Stimulated activated CD8-positive, alpha-beta memory T cell treated with anti-CD3 and anti-CD28 coated beads, Interleukin-15, amount 100 ng/mL, for 1 hour (primary cell): ENCODE measurements around the gene TBC1D8.

Experiments
- DNase-seq: peaks from one replicate; pipeline ENCODE4 v3.0.0-alpha.2; 2020; ENCODE audit warnings: low read depth

The TBC1D8 gene

DNA sequence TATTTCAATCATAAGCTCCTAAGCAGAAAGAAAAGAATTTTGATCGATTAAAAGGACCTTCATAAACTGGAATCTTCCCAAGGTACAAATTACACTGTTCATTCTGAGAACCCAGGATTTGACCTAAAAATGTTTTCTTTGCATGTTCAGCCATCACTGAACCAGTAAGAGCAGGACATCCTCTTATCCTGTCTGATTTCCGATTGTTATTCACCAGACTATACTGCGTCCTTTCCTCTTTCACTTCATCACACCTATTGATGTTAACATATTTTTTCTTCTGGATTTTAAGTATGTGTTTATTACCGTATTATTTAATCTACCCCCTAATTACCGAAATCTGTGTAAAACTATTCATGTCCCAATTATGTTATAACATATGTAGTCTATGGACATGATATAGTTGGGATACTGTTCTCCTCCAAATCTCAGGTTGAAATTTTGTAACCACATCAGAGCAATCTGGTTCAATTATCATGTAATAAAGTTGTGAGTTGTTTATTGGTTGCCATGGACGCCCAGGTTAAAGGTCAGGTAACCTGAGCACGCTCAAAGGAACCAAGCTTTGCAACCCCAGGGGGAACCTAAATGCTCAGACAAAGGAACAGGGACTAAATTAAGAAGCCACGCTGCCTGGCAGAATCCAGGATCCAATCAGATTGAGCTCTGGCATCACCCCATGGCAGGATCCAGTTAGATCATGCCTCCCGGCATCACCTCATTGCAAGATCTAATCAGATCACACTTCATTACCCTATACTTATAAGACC lies 11.6 kb upstream of the TBC1D8 start:
- no peak for DNase-seq

DNA sequence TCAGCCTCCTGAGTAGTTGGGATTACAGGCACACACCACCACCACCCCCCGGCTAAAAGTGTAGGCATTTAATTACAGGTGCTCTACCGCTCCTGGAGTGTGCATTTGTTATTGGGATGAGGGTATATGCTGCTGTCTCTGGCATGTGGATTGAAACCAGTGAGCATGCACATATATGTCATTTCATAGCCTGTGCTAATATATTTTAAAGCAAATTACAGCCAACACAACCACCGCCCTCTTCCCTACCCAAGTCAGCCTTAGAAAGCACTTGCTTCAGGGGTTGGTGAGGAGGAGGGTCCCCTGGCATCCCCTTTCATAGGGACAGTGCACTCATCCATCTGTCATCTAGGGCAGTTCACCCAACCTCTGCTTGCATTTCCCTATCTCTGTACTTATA lies 10.5 kb upstream of the TBC1D8 start:
- DNase-seq, result no peak

DNA sequence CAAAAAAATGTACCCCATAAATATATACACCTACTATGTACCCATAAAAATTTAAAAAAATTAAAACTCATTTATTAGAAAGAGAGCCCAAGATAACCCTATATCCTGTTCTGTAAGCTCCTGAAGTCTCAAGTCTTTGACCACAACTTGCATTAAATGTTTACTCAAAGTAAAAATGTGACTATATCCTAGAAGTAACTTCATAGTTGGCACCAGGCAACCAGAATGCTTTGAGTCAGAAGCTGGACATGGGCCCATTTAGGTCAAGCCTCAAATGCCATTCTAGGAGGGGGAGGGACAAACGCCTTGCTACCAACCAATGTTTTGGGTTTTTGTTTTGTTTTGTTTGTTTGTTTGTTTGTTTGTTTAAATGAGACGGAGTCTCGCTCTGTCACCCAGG lies 9.3 kb upstream of the TBC1D8 start:
- DNase-seq, result no peak

DNA sequence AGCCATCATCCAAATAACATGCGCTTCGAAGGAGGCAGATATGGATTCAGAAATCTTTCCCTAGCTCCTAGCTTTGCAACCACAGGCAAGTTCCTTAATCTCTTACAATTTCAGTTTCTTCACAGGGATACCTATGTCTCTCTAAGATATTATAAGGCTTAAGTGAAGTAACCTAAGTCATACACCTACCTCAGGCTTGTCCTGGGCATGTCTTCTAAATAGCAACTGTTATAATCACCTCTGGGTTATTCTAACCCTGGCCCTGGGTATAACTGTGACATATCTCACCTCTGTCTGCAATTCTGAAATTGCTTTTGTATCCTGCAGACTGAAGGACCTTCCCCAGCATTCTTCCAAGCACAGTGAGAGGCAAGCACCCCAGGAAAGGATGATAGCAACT lies 8.3 kb upstream of the TBC1D8 start:
- DNase-seq, result no peak

DNA sequence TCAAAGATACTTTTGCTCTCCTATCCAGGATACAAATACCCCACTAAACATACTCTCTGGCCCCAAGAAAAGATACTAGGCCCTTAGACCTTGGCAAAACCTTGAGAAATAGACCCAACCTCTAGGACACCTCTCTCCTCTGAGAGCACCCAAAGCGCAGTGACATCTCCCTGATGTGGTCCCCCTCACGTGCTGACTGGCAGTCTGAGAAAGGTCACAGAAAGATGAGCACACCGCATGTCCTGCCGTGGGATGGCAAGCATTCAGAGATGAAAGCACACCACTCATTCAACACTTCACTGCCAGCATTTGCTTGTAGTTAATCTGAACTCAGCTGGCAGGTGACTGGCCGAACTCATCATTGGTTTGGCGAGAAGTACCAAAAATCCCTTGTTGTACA lies 6.1 kb upstream of the TBC1D8 start:
- no peak for DNase-seq

DNA sequence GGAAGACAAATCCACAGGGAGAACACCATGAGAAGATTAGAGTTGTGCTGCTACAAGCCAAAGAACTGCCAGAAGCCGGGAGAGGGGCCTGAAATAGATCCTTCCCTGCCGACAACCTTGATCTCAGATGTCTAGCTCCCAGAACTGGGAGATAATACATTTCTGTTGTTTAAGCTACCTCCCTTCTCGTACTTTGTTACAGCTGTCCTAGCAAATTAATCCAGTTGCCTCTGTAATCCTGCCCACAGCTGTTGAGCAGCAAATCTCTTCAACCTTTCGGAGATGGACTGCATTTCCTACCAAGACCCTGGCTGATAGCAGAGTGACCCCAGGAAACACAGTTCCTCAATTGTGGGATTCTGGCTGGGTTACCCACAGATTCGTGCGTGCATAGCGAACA lies 2.6 kb upstream of the TBC1D8 start:
- DNase-seq, result no peak

DNA sequence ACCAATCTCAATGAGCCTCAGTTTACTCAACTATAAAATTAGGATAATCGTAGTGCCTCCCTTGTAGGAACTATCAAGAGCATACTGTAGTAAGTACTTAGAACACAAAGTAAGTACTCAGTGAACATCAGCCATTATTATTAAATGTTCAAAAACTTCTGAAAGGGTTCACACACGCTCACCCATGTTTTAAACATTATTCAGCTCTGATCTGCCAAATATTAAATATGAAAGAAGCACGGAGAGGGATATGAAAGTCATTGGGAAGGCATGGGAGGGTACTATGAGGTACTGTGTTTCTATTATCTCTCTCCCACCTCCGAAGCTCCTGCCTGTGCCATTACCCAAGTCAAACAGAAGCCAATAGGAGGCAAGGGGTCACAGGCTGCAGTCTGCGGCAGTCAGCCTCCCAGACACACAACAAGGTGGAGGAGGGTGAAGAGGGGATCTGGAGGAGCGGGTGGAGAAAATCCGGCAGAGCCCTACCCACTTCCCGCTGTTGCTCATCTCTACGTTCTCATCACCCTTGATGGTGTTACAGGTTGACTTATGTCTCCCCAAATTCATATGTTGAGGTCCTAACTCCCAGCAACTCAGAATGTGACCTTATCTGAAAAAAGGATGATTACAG lies 2.0 kb upstream of the TBC1D8 start:
- DNase-seq, result no peak

GRCh38 chr2:101152272-101153076 lies 1.3 kb upstream of the TBC1D8 start:
- DNase-seq, result no peak

DNA sequence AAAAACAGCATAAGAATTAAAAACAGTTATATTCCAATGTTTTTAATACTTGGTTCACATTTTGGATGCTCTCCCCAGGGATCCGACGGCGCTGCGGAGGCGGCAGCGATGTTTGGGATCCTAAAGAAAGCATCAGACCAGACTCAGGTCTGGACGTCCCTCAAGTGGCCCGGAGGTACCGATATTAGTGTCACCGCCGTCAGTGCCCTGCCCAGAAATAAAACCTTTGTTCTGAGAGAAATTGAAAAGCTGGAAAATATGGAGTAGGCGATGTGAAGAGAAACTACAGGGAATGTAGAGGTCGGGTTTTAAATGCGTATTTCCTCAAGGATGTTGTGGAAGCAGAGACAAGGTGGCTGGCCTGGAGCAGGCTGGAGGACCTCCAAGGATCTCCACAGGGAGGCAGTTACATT lies 683 bp upstream of the TBC1D8 start:
- no peak for DNase-seq

DNA sequence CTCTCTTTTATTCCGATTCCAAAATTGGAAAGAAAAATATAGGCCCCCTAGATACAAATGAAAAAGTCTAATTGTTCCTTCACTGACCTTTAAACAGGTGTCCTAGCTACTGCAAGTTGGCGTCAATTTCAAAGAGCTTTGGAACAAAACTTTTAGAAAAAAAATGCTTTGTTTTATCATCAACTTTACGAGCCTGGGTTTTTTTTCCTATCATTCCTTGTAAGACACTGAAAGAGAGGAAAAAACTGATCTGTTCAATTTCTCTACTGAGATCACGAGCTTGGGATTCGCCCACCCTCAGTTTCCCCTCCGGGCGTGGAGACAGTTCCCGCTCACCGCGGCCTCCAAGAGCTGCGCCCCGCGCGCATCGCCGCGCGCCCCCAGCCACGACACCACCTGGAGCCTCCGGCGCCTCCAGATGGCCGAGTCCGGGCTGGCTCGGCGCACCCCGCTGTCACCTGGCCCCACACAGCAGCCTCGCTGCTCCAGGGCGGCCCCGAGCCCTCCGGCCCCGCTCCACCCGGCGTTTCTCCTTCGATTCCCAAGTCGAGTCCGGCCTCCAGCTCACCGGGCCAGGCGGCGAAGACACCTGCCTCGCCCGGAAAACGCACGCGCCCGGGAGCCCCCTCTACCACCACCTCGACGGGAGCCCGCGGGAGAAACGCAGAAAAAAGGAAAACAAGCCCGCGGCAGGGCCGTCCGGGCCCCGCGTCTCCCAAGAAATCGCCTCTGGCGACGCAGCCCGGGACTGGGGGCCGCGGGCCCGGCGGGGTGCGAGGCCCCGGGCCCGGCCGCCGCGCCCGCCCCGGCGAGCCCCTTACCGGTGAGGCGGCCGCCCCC lies 656 bp downstream of the TBC1D8 start:
- DNase-seq, result no peak

GRCh38 chr2:101149241-101150192 lies 1.7 kb downstream of the TBC1D8 start:
- DNase-seq, result no peak

DNA sequence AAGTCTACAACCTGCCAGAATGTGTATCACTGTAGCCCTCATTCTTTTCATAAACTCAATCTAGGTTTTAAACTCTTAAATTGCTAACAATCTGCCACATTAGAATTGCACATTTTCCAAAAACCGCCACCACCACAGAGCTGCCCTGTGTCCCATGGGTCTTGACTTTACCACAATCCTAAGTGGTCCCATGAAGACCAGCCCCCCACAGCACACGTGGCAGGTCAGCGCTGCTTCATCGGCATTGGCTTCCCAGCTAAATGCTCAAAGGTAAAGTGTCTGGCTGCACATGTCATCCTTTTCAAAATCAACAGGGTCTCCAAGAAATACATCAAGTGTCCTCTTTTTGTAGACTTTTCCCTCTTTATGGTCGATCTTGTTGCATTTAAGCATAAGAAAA lies 2.4 kb downstream of the TBC1D8 start:
- no peak for DNase-seq

DNA sequence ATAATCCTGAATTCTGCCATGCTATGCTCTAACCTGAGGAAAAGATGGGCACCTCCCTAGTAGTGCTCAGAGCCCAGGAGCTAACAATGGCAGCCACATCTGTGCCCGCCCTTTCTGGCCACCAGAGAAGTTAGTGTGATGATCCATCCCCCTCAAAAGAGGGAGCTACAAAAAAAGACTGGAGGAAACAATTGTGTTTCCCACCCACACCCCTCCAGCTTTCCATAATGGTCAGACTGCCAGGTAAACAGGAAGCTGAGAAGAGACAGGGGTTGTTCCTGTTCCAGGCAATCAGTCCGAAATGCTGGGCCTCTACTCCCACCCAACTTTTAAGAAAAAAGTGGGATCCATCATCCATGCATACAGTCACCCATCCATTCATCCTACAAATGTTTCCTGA lies 3.2 kb downstream of the TBC1D8 start:
- no peak for DNase-seq

DNA sequence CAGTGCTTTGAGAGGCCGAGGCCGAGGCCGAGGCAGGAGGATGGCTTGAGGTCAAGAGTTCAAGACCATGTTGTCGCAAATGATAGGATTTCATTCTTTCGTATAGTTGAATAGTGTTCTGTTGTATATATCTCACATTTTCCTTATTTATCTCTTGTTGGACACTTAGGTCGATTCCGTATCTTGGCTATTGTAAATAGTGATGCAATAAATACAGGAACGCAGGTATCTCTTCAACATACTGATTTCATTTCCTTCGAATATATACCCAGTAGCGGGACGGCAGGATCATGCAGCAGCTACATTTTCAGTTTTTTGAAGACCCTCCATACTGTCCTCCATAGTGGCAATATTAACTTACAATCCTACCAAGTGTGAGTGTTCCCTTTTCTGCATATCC lies 4.1 kb downstream of the TBC1D8 start:
- no peak for DNase-seq

- DNase-seq, result no peak
Measured at GRCh38 chr2:101146535-101146934, 4.6 kb downstream of the TBC1D8 start.

- no peak for DNase-seq
Measured at GRCh38 chr2:101145406-101145805, 5.8 kb downstream of the TBC1D8 start.

GRCh38 chr2:101142163-101142562 lies 9.0 kb downstream of the TBC1D8 start:
- no peak for DNase-seq

DNA sequence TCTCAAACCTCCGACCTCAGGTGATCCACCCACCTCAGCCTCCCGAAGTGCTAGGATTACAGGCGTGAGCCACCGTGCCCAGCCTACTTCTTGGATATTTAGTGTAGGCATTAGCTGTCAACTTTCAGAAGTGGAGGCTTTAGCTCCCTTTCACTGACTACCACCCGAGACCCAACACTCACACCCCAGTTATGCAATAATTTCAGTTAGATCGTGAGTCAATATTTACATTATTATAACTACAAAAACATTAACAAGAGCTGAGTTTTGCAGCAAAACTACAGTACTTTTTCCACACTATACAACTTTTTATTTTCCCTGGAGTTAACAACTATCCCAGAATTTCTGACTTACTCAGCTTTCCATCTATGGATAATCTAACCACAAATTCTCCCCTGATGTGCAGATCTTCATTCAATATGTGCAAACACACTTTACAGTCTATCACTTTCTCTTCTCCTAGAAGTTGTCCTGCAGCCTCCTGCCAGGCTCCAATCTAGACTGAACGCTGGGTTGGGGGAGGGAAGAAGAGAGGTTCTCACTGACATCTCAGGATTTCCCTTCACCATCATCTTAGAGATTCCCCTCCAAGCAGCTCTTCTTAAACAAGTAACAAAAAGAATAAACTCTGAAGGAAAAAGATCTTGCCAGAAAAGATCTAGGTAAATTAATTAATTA lies 10.1 kb downstream of the TBC1D8 start:
- DNase-seq, result no peak

DNA sequence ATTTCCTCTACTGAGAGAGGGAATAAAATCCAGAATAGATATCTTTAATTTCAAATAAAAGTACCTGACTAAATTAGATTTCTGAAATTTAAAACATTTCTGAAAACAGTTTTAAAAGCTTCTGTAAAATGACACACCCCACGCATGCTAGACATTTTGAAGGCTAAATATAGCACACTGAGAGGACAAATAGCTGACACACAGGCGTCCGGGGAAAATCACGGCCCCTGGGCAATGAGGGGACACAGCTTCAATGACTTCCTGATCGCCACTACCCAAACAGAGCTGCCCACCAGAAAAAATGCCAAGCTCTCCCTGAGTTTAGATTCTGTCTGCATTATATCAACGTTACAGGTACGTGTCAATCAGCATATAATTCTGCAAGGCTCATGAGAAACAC lies 10.9 kb downstream of the TBC1D8 start:
- DNase-seq, result no peak

GRCh38 chr2:101139495-101139894 lies 11.7 kb downstream of the TBC1D8 start:
- DNase-seq, result no peak
